Ascending aorta (tissue), 2 donors: Measurements from ENCODE around the gene ACSF3. TPM values are rescaled to one million over a fixed set of nuclear protein-coding genes. Genes with fewer than 3 reads are reported as not detected.
A peak's percentile ranks its signal among the peaks of the same experiment; 100 is the strongest.

Source experiments
- DNase-seq, 2 donors: peaks; one replicate each; pipeline ENCODE4 v3.0.0-alpha.2; 2019; ENCODE audit warnings: low spot score in 2 of 2
- H3K27ac ChIP-seq, 2 donors: fragments of 200-600 bp; sonication (generic); one replicate each; pipeline ENCODE4 v1.5.1; 2016 to 2017; ENCODE audit warnings: mild to moderate bottlenecking in 1 of 2
- H3K27me3 ChIP-seq: fragments of 200-600 bp; sonication (generic); one replicate; pipeline ENCODE4 v1.5.1; 2017
- H3K36me3 ChIP-seq, 2 donors: fragments of 200-600 bp; sonication (generic); one replicate each; pipeline ENCODE4 v1.5.1; 2016
- H3K4me1 ChIP-seq, 2 donors: fragments of 200-600 bp; sonication (generic); one replicate each; pipeline ENCODE4 v1.5.1; 2016 to 2017; ENCODE audit warnings: mild to moderate bottlenecking in 1 of 2
- H3K4me3 ChIP-seq, 2 donors: fragments of 200-600 bp; sonication (generic); one replicate each; pipeline ENCODE4 v1.5.1; 2016 to 2017; ENCODE audit warnings: mild to moderate bottlenecking in 1 of 2
- H3K9me3 ChIP-seq, 2 donors: fragments of 200-600 bp; sonication (generic); one replicate each; pipeline ENCODE4 v1.5.1; 2016
- CTCF ChIP-seq, 3 experiments: fragments of 200-600 bp in 2 of 3; fragments of 450-650 bp in 1 of 3; sonication (generic) in 2 of 3; IDR thresholded peaks; one replicate each; pipeline ENCODE4 v1.5.1; 2016 to 2019; ENCODE audit warnings: antibody characterized with exemption in 3 of 3, mild to moderate bottlenecking in 1 of 3, moderate library complexity in 1 of 3
- intact Hi-C: fragments of 100-400 bp; cut with DNase I; formaldehyde crosslinking; loops from one replicate; pipeline ENCODE4 v1.15.1; 2023
- total RNA-seq: library from RNA; depleted of rRNA; stranded (reverse); fragments of >200 nt; gene quantifications from one replicate; pipeline ENCODE4 v1.1.0, GENCODE V29; 2016

ACSF3 gene
- total RNA-seq, 1 donor from 2014 or later, result 5.2 TPM

GRCh38 chr16:89200850-89201411, 107.3 kb downstream of the ACSF3 start:
- Histone ChIP-seq H3K36me3 (no peaks in the 10 kb centered on the region), H3K9me3 (no peaks in the 10 kb centered on the region), H3K4me1 (peaks cover 2 to 3% of the 10 kb centered on the region in 2 donors), H3K27me3 (peaks cover 11% of the 10 kb centered on the region), H3K27ac (no peak overlapping the region), H3K4me3 (peak overlapping the region; percentile 45 to 54)
- DNase-seq, result no peak
- no peak for TF ChIP-seq CTCF (IDR thresholded peaks at IDR 0.05)
- intact Hi-C loops, result loop anchor here (10.0 kb wide), 1 partner anchor 56 kb away; no protein-coding TSS in a partner anchor

GRCh38 chr16:89201439-89202377, 108.1 kb downstream of the ACSF3 start:
- H3K27me3 ChIP-seq, result peaks cover 11% of the 10 kb centered on the region
- intact Hi-C loops, result loop anchor here (10.0 kb wide), 1 partner anchor 57 kb away; no protein-coding TSS in a partner anchor
- peak overlapping the region; percentile 45 to 54 for H3K4me3 ChIP-seq
- no peak for DNase-seq
- H3K36me3 ChIP-seq, result no peaks in the 10 kb centered on the region
- H3K9me3 ChIP-seq, result no peaks in the 10 kb centered on the region
- no peak for TF ChIP-seq CTCF (IDR thresholded peaks at IDR 0.05)
- H3K27ac ChIP-seq, result no peak overlapping the region
- peaks cover 2 to 3% of the 10 kb centered on the region in 2 donors for H3K4me1 ChIP-seq

GRCh38 chr16:89202422-89203215, 109.0 kb downstream of the ACSF3 start:
- Histone ChIP-seq H3K9me3 (no peaks in the 10 kb centered on the region), H3K4me3 (peak overlapping the region; percentile 45 to 54), H3K27ac (no peak overlapping the region), H3K36me3 (no peaks in the 10 kb centered on the region), H3K4me1 (peaks cover 2 to 3% of the 10 kb centered on the region in 2 donors), H3K27me3 (peaks cover 11% of the 10 kb centered on the region)
- TF ChIP-seq CTCF (IDR thresholded peaks at IDR 0.05), result no peak
- no peak for DNase-seq
- intact Hi-C loops, result loop anchor here (10.0 kb wide), 1 partner anchor 58 kb away; no protein-coding TSS in a partner anchor

Other genes with a start within 250 kb of the ACSF3 start
- 62.2 TPM for gene GALNS, start 236.9 kb upstream of the ACSF3 start, total RNA-seq
- gene TRAPPC2L, start 236.7 kb upstream of the ACSF3 start, total RNA-seq, result 7.6 TPM
- gene PABPN1L, start 227.2 kb upstream of the ACSF3 start, total RNA-seq, result not detected
- 32.8 TPM for gene CBFA2T3, start 116.6 kb upstream of the ACSF3 start, total RNA-seq
- not detected for gene CDH15, start 77.9 kb downstream of the ACSF3 start, total RNA-seq
- not detected for gene SLC22A31, start 106.7 kb downstream of the ACSF3 start, total RNA-seq
- 1.5 TPM for gene ZNF778, start 123.9 kb downstream of the ACSF3 start, total RNA-seq